H1 (cell line): ENCODE measurements around the gene KIAA0513. TPM values are rescaled to one million over a fixed set of nuclear protein-coding genes. Genes with fewer than 3 reads are reported as not detected.

Experiments
- CTCF ChIA-PET: fragments of 300-600 bp; sonication (Branson Sonifier 250); formaldehyde crosslinking; loops from one replicate; lab custom pipeline; 2021; ENCODE audit not compliant: partially characterized antibody; lab: Charles Lee
- POLR2A ChIA-PET: fragments of 300-600 bp; sonication (Branson Sonifier 250); formaldehyde crosslinking; loops from one replicate; lab custom pipeline; 2021; ENCODE audit warnings: inconsistent platforms; ENCODE audit not compliant: partially characterized antibody; lab: Charles Lee
- DNase-seq, 2 experiments: peaks; one replicate each; pipeline versions ENCODE4 v3.0.0 to v3.0.0-alpha.2; 2010 to 2022; ENCODE audit warnings: low spot score in 2 of 2, low read depth in 1 of 2, mixed read lengths in 1 of 2
- FAIRE-seq: peaks from 2 replicates; lab custom pipeline; 2011; peaks lifted over from hg19 to GRCh38; lab: Jason Lieb, UNC
- H2AFZ ChIP-seq: 2 replicates; pipeline ENCODE4 v1.8.1; 2012; ENCODE audit warnings: low read length, inconsistent platforms
- H2AK5ac ChIP-seq: 2 replicates; pipeline ENCODE4 v1.6.1; 2013; ENCODE audit warnings: low read depth, low read length
- H2BK120ac ChIP-seq: replicated peaks from 2 replicates; pipeline ENCODE3; 2013; ENCODE audit warnings: low read depth, low read length, inconsistent platforms
- H2BK12ac ChIP-seq: 2 replicates; pipeline ENCODE4 v1.6.1; 2013; ENCODE audit warnings: low read depth, low read length
- H2BK15ac ChIP-seq: 2 replicates; pipeline ENCODE4 v1.6.1; 2013; ENCODE audit warnings: low read length
- H2BK20ac ChIP-seq: 2 replicates; pipeline ENCODE4 v1.6.1; 2013; ENCODE audit warnings: low read length
- H2BK5ac ChIP-seq: 2 replicates; pipeline ENCODE4 v1.6.1; 2013; ENCODE audit warnings: low read depth, low read length
- H3K14ac ChIP-seq: 2 replicates; pipeline ENCODE4 v1.6.1; 2013; ENCODE audit warnings: inconsistent platforms; ENCODE audit not compliant: insufficient read length
- H3K18ac ChIP-seq: 2 replicates; pipeline ENCODE4 v1.6.1; 2013; ENCODE audit warnings: low read length; ENCODE audit errors: extremely low read depth
- H3K23ac ChIP-seq: 2 replicates; pipeline ENCODE4 v1.6.1; 2013; ENCODE audit warnings: inconsistent platforms; ENCODE audit not compliant: insufficient read length
- H3K23me2 ChIP-seq: 2 replicates; pipeline ENCODE4 v1.6.1; 2013; ENCODE audit warnings: low read depth, low read length
- H3K27ac ChIP-seq: 2 replicates; pipeline ENCODE4 v1.6.1; 2011; ENCODE audit warnings: low read depth, low read length, inconsistent platforms
- H3K27me3 ChIP-seq, 4 experiments: replicated peaks in 1 of 4; 1 replicate in 1 of 4; 2 replicates in 3 of 4; pipeline versions ENCODE4 v1.6.1 to v1.8.1; 2011 to 2013; ENCODE audit warnings: low read length in 3 of 4, mild to moderate bottlenecking in 3 of 4, inconsistent platforms in 2 of 4, mixed read lengths in 2 of 4, moderate library complexity in 1 of 4; ENCODE audit not compliant: control insufficient read depth in 3 of 4, insufficient read depth in 3 of 4; ENCODE audit errors: extremely low read depth in 1 of 4
- H3K36me3 ChIP-seq, 4 experiments: 2 replicates each; pipeline versions ENCODE4 v1.6.1 to v1.8.1; 2011 to 2013; ENCODE audit warnings: mild to moderate bottlenecking in 4 of 4, low read length in 3 of 4, moderate library complexity in 2 of 4, control low read depth in 1 of 4, inconsistent platforms in 1 of 4; ENCODE audit not compliant: insufficient read depth in 4 of 4, control insufficient read depth in 2 of 4
- H3K4ac ChIP-seq: replicated peaks from 2 replicates; pipeline ENCODE3; 2013; ENCODE audit warnings: low read length, low read depth, mixed read lengths, inconsistent platforms; ENCODE audit not compliant: insufficient read length
- H3K4me1 ChIP-seq, 4 experiments: replicated peaks in 1 of 4; 1 replicate in 1 of 4; 2 replicates in 3 of 4; pipeline versions ENCODE4 v1.6.1 to v1.8.1; 2011 to 2013; ENCODE audit warnings: low read length in 3 of 4, inconsistent platforms in 2 of 4, mixed read lengths in 1 of 4; ENCODE audit not compliant: insufficient read depth in 4 of 4, control insufficient read depth in 3 of 4
- H3K4me2 ChIP-seq, 2 experiments: 2 replicates each; pipeline versions ENCODE4 v1.6.1 to v1.8.1; 2011 to 2013; ENCODE audit warnings: low read depth in 2 of 2, low read length in 2 of 2, control low read depth in 1 of 2, inconsistent platforms in 1 of 2, mild to moderate bottlenecking in 1 of 2; ENCODE audit not compliant: insufficient read depth in 1 of 2
- H3K4me3 ChIP-seq, 4 experiments: fragments of 200-600, 300-600 bp in 1 of 4; sonication (generic), shearing (Covaris generic), sonication (Bioruptor Twin) in 1 of 4; 2 replicates each; pipeline versions ENCODE4 v1.5.1 to v1.8.1; 2011 to 2016; ENCODE audit warnings: low read length in 4 of 4, low read depth in 3 of 4, control low read depth in 2 of 4, inconsistent platforms in 2 of 4, mild to moderate bottlenecking in 2 of 4, mixed read lengths in 1 of 4, moderate library complexity in 1 of 4; ENCODE audit not compliant: insufficient read depth in 2 of 4; ENCODE audit errors: extremely low read depth in 1 of 4
- H3K56ac ChIP-seq: replicated peaks from 2 replicates; pipeline ENCODE3; 2013; ENCODE audit warnings: low read depth, mild to moderate bottlenecking, mixed read lengths, low read length, inconsistent platforms; ENCODE audit not compliant: insufficient read length
- H3K79me1 ChIP-seq: 2 replicates; pipeline ENCODE4 v1.6.1; 2013; ENCODE audit warnings: low read depth, low read length, control low read depth
- H3K79me2 ChIP-seq, 2 experiments: 2 replicates each; pipeline versions ENCODE4 v1.6.1 to v1.8.1; 2012 to 2013; ENCODE audit warnings: low read length in 2 of 2, mild to moderate bottlenecking in 2 of 2, inconsistent platforms in 1 of 2; ENCODE audit not compliant: insufficient read depth in 2 of 2, control insufficient read depth in 1 of 2
- H3K9ac ChIP-seq, 4 experiments: replicated peaks in 1 of 4; 1 replicate in 1 of 4; 2 replicates in 3 of 4; pipeline versions ENCODE4 v1.6.1 to v1.8.1; 2011 to 2013; ENCODE audit warnings: low read depth in 3 of 4, low read length in 3 of 4, control low read depth in 2 of 4, mild to moderate bottlenecking in 2 of 4, moderate library complexity in 2 of 4, inconsistent platforms in 1 of 4; ENCODE audit errors: extremely low read depth in 1 of 4
- H3K9me3 ChIP-seq, 2 experiments: 2 replicates each; pipeline versions ENCODE4 v1.6.1 to v1.8.1; 2012 to 2013; ENCODE audit warnings: mild to moderate bottlenecking in 2 of 2, moderate library complexity in 2 of 2, control low read depth in 1 of 2, inconsistent platforms in 1 of 2, low read depth in 1 of 2, low read length in 1 of 2, mixed read lengths in 1 of 2; ENCODE audit not compliant: insufficient read depth in 2 of 2
- H4K20me1 ChIP-seq, 2 experiments: replicated peaks in 1 of 2; 2 replicates each; pipeline versions ENCODE3 to v1.8.1; 2011 to 2013; ENCODE audit warnings: inconsistent platforms in 2 of 2, low read length in 2 of 2, mild to moderate bottlenecking in 1 of 2; ENCODE audit not compliant: insufficient read depth in 2 of 2, control insufficient read depth in 1 of 2
- H4K5ac ChIP-seq: 2 replicates; pipeline ENCODE4 v1.6.1; 2013; ENCODE audit warnings: low read length, low read depth, mixed read lengths, inconsistent platforms; ENCODE audit not compliant: insufficient read length
- H4K8ac ChIP-seq: 2 replicates; pipeline ENCODE4 v1.8.0; 2013; ENCODE audit warnings: mild to moderate bottlenecking, moderate library complexity, low read length, inconsistent platforms; ENCODE audit not compliant: insufficient read depth; ENCODE audit errors: extremely low read depth
- H4K91ac ChIP-seq: replicated peaks from 2 replicates; pipeline ENCODE3; 2013; ENCODE audit warnings: low read length, mixed read lengths, inconsistent platforms; ENCODE audit not compliant: insufficient read length
- BCL11A ChIP-seq, 2 experiments: IDR thresholded peaks; one replicate each; pipeline ENCODE4 v1.6.1; 2011; ENCODE audit warnings: low read depth in 2 of 2, low read length in 2 of 2, mild to moderate bottlenecking in 2 of 2
- CBX5 ChIP-seq: fragments of 300-800, 300-1000 bp; sonication (generic); IDR thresholded peaks from 2 replicates; pipeline ENCODE4 v1.7.1; 2016; ENCODE audit warnings: antibody characterized with exemption, low read length, low read depth
- CHD2 ChIP-seq: IDR thresholded peaks from 2 replicates; pipeline ENCODE4 v1.6.1; 2012; ENCODE audit warnings: low read length, improper control_type of control experiment
- EP300 ChIP-seq, 2 experiments: IDR thresholded peaks; 1 replicate in 1 of 2; 2 replicates in 1 of 2; pipeline ENCODE4 v1.6.1; 2011 to 2012; ENCODE audit warnings: low read depth in 2 of 2, low read length in 2 of 2, mild to moderate bottlenecking in 2 of 2, borderline replicate concordance in 1 of 2, inconsistent platforms in 1 of 2, moderate library complexity in 1 of 2
- HDAC2 ChIP-seq, 2 experiments: fragments of 300-600 bp in 1 of 2; sonication (generic) in 1 of 2; IDR thresholded peaks; 2 replicates each; pipeline ENCODE4 v1.6.1; 2011 to 2012; ENCODE audit warnings: low read depth in 2 of 2, low read length in 2 of 2, mild to moderate bottlenecking in 2 of 2, moderate library complexity in 2 of 2, borderline replicate concordance in 1 of 2, inconsistent platforms in 1 of 2
- JUN ChIP-seq: IDR thresholded peaks from 2 replicates; pipeline ENCODE4 v1.6.1; 2011; ENCODE audit warnings: low read depth, mild to moderate bottlenecking, improper control_type of control experiment, low read length
- KDM5A ChIP-seq: fragments of 200-600 bp; IDR thresholded peaks from 2 replicates; pipeline ENCODE4 v1.7.1; 2012; ENCODE audit warnings: mild to moderate bottlenecking, low read length, inconsistent platforms, mixed read lengths
- NANOG ChIP-seq: IDR thresholded peaks from 2 replicates; pipeline ENCODE4 v1.6.1; 2011; ENCODE audit warnings: low read length, low read depth, mild to moderate bottlenecking, inconsistent platforms; ENCODE audit not compliant: insufficient read depth, poor library complexity, severe bottlenecking
- POU5F1 ChIP-seq: IDR thresholded peaks from 2 replicates; pipeline ENCODE4 v1.6.1; 2011; ENCODE audit warnings: low read depth, mild to moderate bottlenecking, low read length, moderate library complexity
- SIX5 ChIP-seq: IDR thresholded peaks from 2 replicates; pipeline ENCODE4 v1.6.1; 2011; ENCODE audit warnings: mild to moderate bottlenecking, low read depth, low read length
- SP2 ChIP-seq: IDR thresholded peaks from 2 replicates; pipeline ENCODE4 v1.6.1; 2012; ENCODE audit warnings: mild to moderate bottlenecking, low read length, inconsistent platforms
- TAF1 ChIP-seq: IDR thresholded peaks from 2 replicates; pipeline ENCODE4 v1.6.1; 2011; ENCODE audit warnings: mild to moderate bottlenecking, low read depth, low read length
- TBP ChIP-seq: IDR thresholded peaks from 2 replicates; pipeline ENCODE4 v1.6.1; 2011; ENCODE audit warnings: low read depth, low read length, improper control_type of control experiment
- WGBS, 2 experiments: shearing (Covaris generic) in 1 of 2; methylation state at CpG; one replicate each; pipeline versions ENCODE4 v1.1.6 to v1.1.7; 2013 to 2015; ENCODE audit warnings: low lambda C conversion rate in 2 of 2, mixed read lengths in 2 of 2, inconsistent platforms in 1 of 2, low coverage in 1 of 2, missing lambda C conversion rate in 1 of 2; ENCODE audit not compliant: insufficient replicate concordance in 2 of 2, insufficient coverage in 1 of 2, insufficient read length in 1 of 2; ENCODE audit errors: extremely low coverage in 1 of 2, missing lambda C conversion rate in 1 of 2; 5-methylcytosine and 5-hydroxymethylcytosine counted together
- polyA plus RNA-seq, 7 experiments: library from polyadenylated mRNA; depleted of rRNA in 3 of 7; stranded (reverse) in 5 of 7; unstranded in 2 of 7; fragments of >200 nt in 5 of 7; fragments of 200-250 nt in 2 of 7; gene quantifications; 1 replicate in 5 of 7; 2 replicates in 1 of 7; 4 replicates in 1 of 7; pipeline versions ENCODE4 v1.2.1 to v1.2.3, GENCODE V29; 2011 to 2013; ENCODE audit warnings: missing spikeins in 2 of 7, mixed read lengths in 2 of 7
- total RNA-seq: library from RNA; stranded (reverse); fragmentation: NEBNext Ultra II Directional; extraction: Animal tissue kit (Norgen Biotek cat#: 25700); gene quantifications from 2 replicates; pipeline ENCODE4 v1.2.1, GENCODE V29; 2021
- TF ChIP-seq, protein P1 (sequence below): IDR thresholded peaks from 2 replicates; pipeline ENCODE4 v1.6.1; 2011; ENCODE audit warnings: low read length, improper control_type of control experiment

The KIAA0513 gene
- total and polyA plus RNA-seq, 2 of the 8 experiments (the other 6 are each of a cell fraction or from before 2014, with no cell fraction given), result 2.1 to 6.1 TPM

DNA sequence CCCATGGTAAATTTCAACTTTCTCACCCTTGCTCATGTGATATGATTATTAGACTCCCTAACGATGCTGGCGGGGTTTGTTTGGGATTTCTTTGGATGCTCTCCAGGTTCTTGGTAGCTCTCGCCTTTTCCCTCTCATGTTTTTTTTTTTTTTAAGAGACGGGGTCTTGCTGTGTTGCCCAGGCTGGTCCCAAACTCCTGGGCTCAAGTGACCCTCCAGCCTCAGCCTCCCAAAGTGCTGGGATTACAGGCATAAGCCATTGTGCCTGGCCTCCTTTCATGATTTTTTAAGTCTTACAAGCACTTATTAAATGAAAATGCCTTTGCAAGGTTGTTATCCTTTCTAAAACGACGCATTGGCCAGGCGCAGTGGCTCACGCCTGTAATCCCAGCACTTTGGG, 24.1 kb downstream of the KIAA0513 start:
- H4K8ac ChIP-seq, result no peak overlapping the region
- H3K27ac ChIP-seq, result no peak overlapping the region
- no peak overlapping the region for H3K4ac ChIP-seq
- H3K14ac ChIP-seq, result no peak overlapping the region
- no peak overlapping the region for H4K5ac ChIP-seq
- H2BK120ac ChIP-seq, result no peak overlapping the region
- CTCF ChIA-PET, result interaction anchor here (0.9 to 1.2 kb wide), 4 partner anchors 20 to 81 kb away, joined by 3 to 4 read pairs (median 4); no protein-coding TSS in a partner anchor
- DNase-seq (no peak), FAIRE-seq (no peak)
- H2BK20ac ChIP-seq, result no peak overlapping the region
- no peak overlapping the region for H3K23ac ChIP-seq
- TF ChIP-seq SP2, result no peak
- TF ChIP-seq KDM5A, result no peak
- no peak for TF ChIP-seq POU5F1
- TF ChIP-seq NANOG, result no peak
- TF ChIP-seq EP300 (IDR thresholded peaks at IDR 0.05; ENCODE audit: borderline replicate concordance in 1 of 2, low read depth in 2 of 2, low read length in 2 of 2), result no peak
- TF ChIP-seq JUN, result no peak
- TF ChIP-seq CHD2, result no peak
- TF ChIP-seq SIX5, result no peak
- TF ChIP-seq TAF1, result no peak
- no peak for TF ChIP-seq TBP
- TF ChIP-seq HDAC2 (IDR thresholded peaks at IDR 0.05; ENCODE audit: borderline replicate concordance in 1 of 2, low read depth in 2 of 2, low read length in 2 of 2), result no peak
- no peak for TF ChIP-seq BCL11A (IDR thresholded peaks at IDR 0.05; ENCODE audit: low read depth in 2 of 2, low read length in 2 of 2)
- TF ChIP-seq CBX5, result no peak
- TF ChIP-seq, protein P1, sequence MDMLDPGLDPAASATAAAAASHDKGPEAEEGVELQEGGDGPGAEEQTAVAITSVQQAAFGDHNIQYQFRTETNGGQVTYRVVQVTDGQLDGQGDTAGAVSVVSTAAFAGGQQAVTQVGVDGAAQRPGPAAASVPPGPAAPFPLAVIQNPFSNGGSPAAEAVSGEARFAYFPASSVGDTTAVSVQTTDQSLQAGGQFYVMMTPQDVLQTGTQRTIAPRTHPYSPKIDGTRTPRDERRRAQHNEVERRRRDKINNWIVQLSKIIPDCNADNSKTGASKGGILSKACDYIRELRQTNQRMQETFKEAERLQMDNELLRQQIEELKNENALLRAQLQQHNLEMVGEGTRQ, result no peak
- no peaks in the 10 kb centered on the region for H3K36me3 ChIP-seq
- no peak overlapping the region for H3K56ac ChIP-seq
- no peak overlapping the region for H3K4me3 ChIP-seq
- H2AK5ac ChIP-seq, result no peak overlapping the region
- H3K79me2 ChIP-seq, result no peaks in the 10 kb centered on the region
- H3K4me1 ChIP-seq, result peaks cover 0 to 6% (median 4%) of the 10 kb centered on the region in 4 experiments; a peak in 4 of 7 replicates
- H3K4me2 ChIP-seq, result no peak overlapping the region
- H3K9me3 ChIP-seq, result no peaks in the 10 kb centered on the region
- peaks cover 0 to 2% of the 10 kb centered on the region in 2 experiments for H4K20me1 ChIP-seq
- H3K23me2 ChIP-seq, result no peaks in the 10 kb centered on the region
- no peak overlapping the region for H2AFZ ChIP-seq
- H3K9ac ChIP-seq, result no peak overlapping the region
- 85% methylated on average over 7 of the region's 8 CpGs; no CpG with 5 or more reads in 1 of the 2 experiments for WGBS, 2 experiments
- H3K27me3 ChIP-seq, result no peaks in the 10 kb centered on the region
- POLR2A ChIA-PET, result no interaction called here
- no peak overlapping the region for H2BK15ac ChIP-seq
- no peaks in the 10 kb centered on the region for H3K79me1 ChIP-seq
- H3K18ac ChIP-seq, result no peak overlapping the region
- no peak overlapping the region for H2BK5ac ChIP-seq
- no peak overlapping the region for H4K91ac ChIP-seq
- no peak overlapping the region for H2BK12ac ChIP-seq
